HepG2 (cell line): ENCODE results near the gene CPSF6. TPM values are rescaled to one million over a fixed set of nuclear protein-coding genes. Genes with fewer than 3 reads are reported as not detected.
"Not testable (repeated sequence)": the region's sequence is repeated elsewhere in the genome, so short reads cannot be mapped to it uniquely, and the experiment has no call there.

ENCODE experiments used
- ATAC-seq: fragments of 200-7000 bp; cut with Tn5 transposase; 3 replicates; pipeline ENCODE4 v1.9.1; 2020; ENCODE audit warnings: mild to moderate bottlenecking, moderate library complexity
- BruUV-seq: library from RNA; stranded (reverse); fragments of 400-500 nt; replicated peaks from 2 replicates; lab custom pipeline; 2021; lab: Mats Ljungman, UMichigan
- CTCF ChIA-PET: fragments of 300-600 bp; formaldehyde crosslinking; extraction: SDS; loops from one replicate; lab custom pipeline; 2021; ENCODE audit warnings: low total read pairs, inconsistent platforms, low intra/inter-chr PET ratio; lab: Yijun Ruan, JAX
- POLR2A ChIA-PET: fragments of 350-600 bp; sonication (Branson Sonifier 250); formaldehyde crosslinking; loops from one replicate; lab custom pipeline; 2020; ENCODE audit warnings: antibody characterized with exemption, inconsistent platforms; lab: Yijun Ruan, JAX
- DNase-seq: peaks from one replicate; pipeline ENCODE4 v3.0.0-alpha.2; 2015; ENCODE audit warnings: low spot score
- FAIRE-seq: peaks from 3 replicates; lab custom pipeline; 2011; peaks lifted over from hg19 to GRCh38; lab: Jason Lieb, UNC
- H2AFZ ChIP-seq: one replicate; pipeline ENCODE4 v1.6.1; 2011; ENCODE audit warnings: low read length, inconsistent platforms
- H3K27ac ChIP-seq: fragments of 300-600 bp; 3 replicates; pipeline ENCODE4 v1.8.0; 2011; ENCODE audit warnings: mixed run types, mild to moderate bottlenecking, mixed read lengths, low read length, inconsistent platforms; ENCODE audit not compliant: insufficient read depth; ENCODE audit errors: extremely low read length
- H3K27me3 ChIP-seq, 2 experiments: fragments of 200-600 bp in 1 of 2; 2 replicates in 1 of 2; 3 replicates in 1 of 2; pipeline versions ENCODE4 v1.6.0 to v1.8.0; 2011; ENCODE audit warnings: low read length in 2 of 2, mild to moderate bottlenecking in 2 of 2, moderate library complexity in 2 of 2, inconsistent platforms in 1 of 2; ENCODE audit not compliant: insufficient read depth in 2 of 2, control insufficient read depth in 1 of 2
- H3K36me3 ChIP-seq, 2 experiments: fragments of 200-600 bp in 1 of 2; replicated peaks in 1 of 2; 2 replicates in 1 of 2; 3 replicates in 1 of 2; pipeline versions ENCODE4 v1.5.1 to v1.8.0; 2011; ENCODE audit warnings: low read length in 2 of 2, inconsistent platforms in 1 of 2; ENCODE audit not compliant: insufficient read depth in 2 of 2, control insufficient read depth in 1 of 2
- H3K4me1 ChIP-seq: 2 replicates; pipeline ENCODE4 v1.5.1; 2012; ENCODE audit warnings: low read length, inconsistent platforms; ENCODE audit not compliant: insufficient read depth
- H3K4me2 ChIP-seq: 2 replicates; pipeline ENCODE4 v1.6.0; 2011; ENCODE audit warnings: low read depth, low read length, inconsistent platforms
- H3K4me3 ChIP-seq, 3 experiments: fragments of 200-600 bp in 1 of 3; sonication (generic), shearing (Covaris generic) in 1 of 3; replicated peaks in 1 of 3; 2 replicates each; pipeline ENCODE4 v1.5.1; 2011 to 2016; ENCODE audit warnings: low read length in 3 of 3, inconsistent platforms in 2 of 3, low read depth in 2 of 3, mild to moderate bottlenecking in 2 of 3, control low read depth in 1 of 3, mixed read lengths in 1 of 3; ENCODE audit not compliant: insufficient read depth in 1 of 3
- H3K79me2 ChIP-seq: one replicate; pipeline ENCODE4 v1.6.1; 2011; ENCODE audit warnings: low read length, inconsistent platforms; ENCODE audit not compliant: insufficient read depth
- H3K9ac ChIP-seq: 2 replicates; pipeline ENCODE4 v1.6.0; 2011; ENCODE audit warnings: mild to moderate bottlenecking, low read depth, low read length, inconsistent platforms; ENCODE audit not compliant: insufficient read depth
- H3K9me3 ChIP-seq: 2 replicates; pipeline ENCODE4 v1.5.1; 2012; ENCODE audit warnings: mild to moderate bottlenecking, low read length
- H4K20me1 ChIP-seq: 2 replicates; pipeline ENCODE4 v1.6.0; 2011; ENCODE audit warnings: inconsistent platforms, mild to moderate bottlenecking, low read length, moderate library complexity; ENCODE audit not compliant: insufficient read depth
- SMC3 ChIP-seq: IDR thresholded peaks from 2 replicates; pipeline ENCODE4 v1.6.1; 2011; ENCODE audit warnings: low read length, improper control_type of control experiment
- ZNF292 ChIP-seq: sonication (generic); formaldehyde crosslinking; IDR thresholded peaks from 2 replicates; pipeline ENCODE4 v1.8.1; 2022; ENCODE audit warnings: mild to moderate bottlenecking, low read depth, missing genetic modification reagents, borderline replicate concordance
- WGBS: methylation state at CpG from one replicate; pipeline ENCODE4 v1.1.6; 2017; ENCODE audit warnings: low lambda C conversion rate; 5-methylcytosine and 5-hydroxymethylcytosine counted together
- in situ Hi-C: cut with HindIII; loops from 2 replicates; pipeline ENCODE4 v1.10.0; 2017; ENCODE audit warnings: low pct_unique_long_range_greater_than_20kb; ENCODE audit not compliant: extremely low pct_ligation_motif_present
- intact Hi-C: fragments of 100-400 bp; cut with micrococcal nuclease; formaldehyde crosslinking; loops from one replicate; pipeline ENCODE4 v1.10.0; 2022; ENCODE audit not compliant: unreplicated experiment
- polyA plus RNA-seq, 8 experiments: library from polyadenylated mRNA; depleted of rRNA in 3 of 8; stranded (reverse) in 7 of 8; unstranded in 1 of 8; fragments of >200 nt; fragmentation: Illumina TruSeq in 4 of 8; extraction: Trizol in 4 of 8; gene quantifications; 2 replicates each; pipeline versions ENCODE4 v1.2.1 to v1.2.3, GENCODE V29; 2011 to 2016; ENCODE audit warnings: low read depth in 4 of 8, missing spikeins in 1 of 8, mixed read lengths in 1 of 8; ENCODE audit not compliant: insufficient read depth in 1 of 8
- total RNA-seq, 5 experiments: library from RNA; depleted of rRNA; stranded (reverse); fragments of >200 nt; fragmentation: Illumina TruSeq; extraction: Trizol; gene quantifications; 2 replicates each; pipeline ENCODE4 v1.2.3, GENCODE V29; 2016; ENCODE audit warnings: low read depth in 1 of 5
- TF ChIP-seq, protein P1 (sequence below): sonication (generic); formaldehyde crosslinking; IDR thresholded peaks from 2 replicates; pipeline ENCODE4 v1.4.0; 2020; ENCODE audit warnings: missing genetic modification reagents
- TF ChIP-seq, protein P2 (sequence below): sonication (generic); formaldehyde crosslinking; conservative IDR thresholded peaks from 2 replicates; pipeline ENCODE4 v1.8.1; 2023; ENCODE audit warnings: missing genetic modification reagents

Gene CPSF6
- total and polyA plus RNA-seq, 2 of the 13 experiments (the other 11 are each of a cell fraction or from before 2014, with no cell fraction given) = 41.8 to 71.0 TPM

DNA sequence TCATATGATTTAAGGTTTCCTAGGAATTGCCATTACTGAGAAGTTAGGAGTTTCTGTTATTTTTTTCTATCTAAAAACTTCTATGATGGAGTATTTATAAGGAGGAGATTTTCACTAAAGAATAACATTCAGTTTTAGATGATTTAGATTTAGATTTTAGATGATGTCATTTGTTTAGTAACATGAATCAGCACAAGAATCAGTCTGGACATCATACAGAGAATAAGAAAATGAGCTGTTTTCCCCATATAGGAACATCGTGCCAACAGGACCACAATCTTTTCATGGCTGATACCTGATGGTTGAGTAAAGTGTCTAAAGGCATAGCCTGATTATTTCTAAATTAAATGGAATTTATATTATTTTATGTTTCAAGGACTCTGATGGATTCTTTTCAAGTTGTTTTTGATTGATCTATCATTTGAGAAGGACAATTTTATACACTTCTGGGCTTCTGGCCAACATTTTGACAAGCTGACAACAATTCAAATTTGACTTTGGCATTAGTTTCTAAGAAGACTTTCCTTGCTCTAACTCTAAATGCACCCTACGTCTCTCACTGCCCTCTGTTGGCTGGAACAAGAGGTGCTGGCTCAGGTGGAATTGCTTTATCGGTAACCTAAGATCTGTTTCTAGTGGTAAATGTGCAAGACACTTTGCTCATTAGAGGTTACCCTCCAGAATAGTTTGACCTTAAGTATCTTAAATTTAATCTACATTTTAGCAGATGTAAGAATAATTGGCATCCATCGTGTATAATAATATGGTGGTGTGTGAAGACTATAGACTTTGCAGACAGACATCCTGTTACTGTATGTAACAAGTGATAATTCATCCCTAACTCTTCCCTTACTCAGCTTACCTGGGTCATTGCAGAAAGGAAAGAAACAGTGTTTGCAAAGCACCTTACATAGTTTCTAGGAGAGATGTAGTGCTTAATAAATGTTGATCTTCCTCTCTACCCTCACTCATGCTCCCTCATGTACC, 42.8 kb upstream of the CPSF6 start (continued):
- TF ChIP-seq, protein P1, sequence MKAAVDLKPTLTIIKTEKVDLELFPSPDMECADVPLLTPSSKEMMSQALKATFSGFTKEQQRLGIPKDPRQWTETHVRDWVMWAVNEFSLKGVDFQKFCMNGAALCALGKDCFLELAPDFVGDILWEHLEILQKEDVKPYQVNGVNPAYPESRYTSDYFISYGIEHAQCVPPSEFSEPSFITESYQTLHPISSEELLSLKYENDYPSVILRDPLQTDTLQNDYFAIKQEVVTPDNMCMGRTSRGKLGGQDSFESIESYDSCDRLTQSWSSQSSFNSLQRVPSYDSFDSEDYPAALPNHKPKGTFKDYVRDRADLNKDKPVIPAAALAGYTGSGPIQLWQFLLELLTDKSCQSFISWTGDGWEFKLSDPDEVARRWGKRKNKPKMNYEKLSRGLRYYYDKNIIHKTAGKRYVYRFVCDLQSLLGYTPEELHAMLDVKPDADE = no peak
- TF ChIP-seq SMC3 (peak; percentile 40), ZNF292 (CRISPR knock-in tag) (no peak)
- TF ChIP-seq, protein P2, sequence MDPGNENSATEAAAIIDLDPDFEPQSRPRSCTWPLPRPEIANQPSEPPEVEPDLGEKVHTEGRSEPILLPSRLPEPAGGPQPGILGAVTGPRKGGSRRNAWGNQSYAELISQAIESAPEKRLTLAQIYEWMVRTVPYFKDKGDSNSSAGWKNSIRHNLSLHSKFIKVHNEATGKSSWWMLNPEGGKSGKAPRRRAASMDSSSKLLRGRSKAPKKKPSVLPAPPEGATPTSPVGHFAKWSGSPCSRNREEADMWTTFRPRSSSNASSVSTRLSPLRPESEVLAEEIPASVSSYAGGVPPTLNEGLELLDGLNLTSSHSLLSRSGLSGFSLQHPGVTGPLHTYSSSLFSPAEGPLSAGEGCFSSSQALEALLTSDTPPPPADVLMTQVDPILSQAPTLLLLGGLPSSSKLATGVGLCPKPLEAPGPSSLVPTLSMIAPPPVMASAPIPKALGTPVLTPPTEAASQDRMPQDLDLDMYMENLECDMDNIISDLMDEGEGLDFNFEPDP (CRISPR knock-in tag) = no peak

DNA sequence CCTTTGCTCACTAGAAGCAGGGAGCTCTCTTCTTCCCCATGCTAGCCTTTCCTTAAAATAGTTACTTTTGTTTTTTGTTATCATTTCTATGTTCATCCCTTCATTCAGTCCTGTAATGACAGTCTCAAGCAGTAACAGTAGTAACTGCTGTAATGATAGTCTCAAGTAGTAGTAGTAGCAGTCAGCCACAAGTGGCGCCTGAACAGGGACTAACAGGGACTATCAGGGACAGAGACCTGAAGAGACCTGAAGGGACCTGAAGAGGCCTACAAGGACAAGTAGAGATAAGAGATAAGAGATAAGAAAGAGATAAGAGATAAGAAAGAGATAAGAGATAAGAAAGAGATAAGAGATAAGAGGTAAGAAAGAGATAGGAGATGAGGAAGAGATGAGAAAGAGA, 39.4 kb upstream of the CPSF6 start:
- CTCF ChIA-PET, H4K20me1 ChIP-seq, H3K27ac ChIP-seq, intact Hi-C loops, ATAC-seq, H3K4me1 ChIP-seq, DNase-seq, H3K4me3 ChIP-seq, H3K36me3 ChIP-seq, H3K9ac ChIP-seq, H2AFZ ChIP-seq, POLR2A ChIA-PET, H3K79me2 ChIP-seq, in situ Hi-C loops, FAIRE-seq, BruUV-seq, H3K4me2 ChIP-seq: not testable (repeated sequence)
- WGBS = 5% methylated on average over 1 of the region's 1 CpG
- Histone ChIP-seq H3K27me3 (peaks cover 0 to 11% of the 10 kb centered on the region in 2 experiments; a peak in 2 of 5 replicates), H3K9me3 (peaks cover 15% of the 10 kb centered on the region)
